ENCODE measurements around the gene ATP8A1.

DNA sequence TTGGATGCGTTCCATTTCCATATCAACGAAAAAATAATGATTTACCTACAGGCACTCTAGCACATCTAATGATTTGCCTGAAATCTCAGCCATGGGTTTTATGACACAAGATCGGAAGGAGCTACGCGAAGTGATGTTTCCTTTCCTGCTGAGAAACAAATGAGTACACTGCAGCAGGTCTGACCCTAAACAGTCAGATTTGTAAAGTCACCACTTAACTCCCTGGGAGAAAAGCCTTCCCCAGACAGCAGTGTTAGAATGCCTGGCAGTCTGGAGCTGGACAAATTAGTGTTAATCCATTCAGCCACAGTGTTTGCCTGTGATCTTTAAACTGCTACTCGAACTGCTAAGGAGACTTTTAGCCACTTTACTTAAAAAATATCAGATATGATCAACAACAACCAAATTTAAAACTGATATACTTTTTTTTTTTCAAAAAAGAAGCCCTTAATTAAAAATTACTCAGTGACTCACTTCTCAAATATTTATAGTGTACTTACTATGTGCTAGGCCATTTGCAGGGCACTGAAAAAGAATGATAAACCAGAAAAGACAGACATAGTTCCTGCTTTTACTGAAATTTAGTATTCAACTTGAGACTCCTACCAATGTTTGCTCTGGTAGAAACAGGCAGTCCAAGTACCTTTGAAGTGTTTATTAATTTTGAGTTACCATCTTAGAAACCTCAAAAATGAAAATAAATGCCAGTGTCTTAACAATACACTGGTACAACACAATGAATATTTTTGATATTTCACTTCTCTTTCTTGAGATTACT is 155.1 kb downstream of the ATP8A1 start:
- TF ChIP-seq RAD21 (conservative IDR thresholded peaks at IDR 0.05) (no peak), CTCF (IDR thresholded peaks at IDR 0.05; ENCODE audit: poor library complexity, severe bottlenecking) (no peak), EZH2 (IDR thresholded peaks at IDR 0.05; ENCODE audit: borderline replicate concordance, insufficient read depth, low read length, poor library complexity, severe bottlenecking) (no peak), MXI1 (conservative IDR thresholded peaks at IDR 0.05; ENCODE audit: poor library complexity, severe bottlenecking) (no peak), EP300 (conservative IDR thresholded peaks at IDR 0.05; ENCODE audit: poor library complexity, severe bottlenecking) (peak; percentile 31), REST (IDR thresholded peaks at IDR 0.05; ENCODE audit: borderline replicate concordance) (no peak), POLR2AphosphoS5 (IDR thresholded peaks at IDR 0.05) (peak; percentile 72)
